HG02885 (cell line): ENCODE measurements around the gene EPHA8.

Experiments
- ATAC-seq: cut with Tn5 transposase; IDR thresholded peaks from one replicate; pipeline ENCODE4 v1.9.1; 2021; ENCODE audit warnings: mild to moderate bottlenecking; ENCODE audit not compliant: unreplicated experiment, poor library complexity

The EPHA8 gene

DNA sequence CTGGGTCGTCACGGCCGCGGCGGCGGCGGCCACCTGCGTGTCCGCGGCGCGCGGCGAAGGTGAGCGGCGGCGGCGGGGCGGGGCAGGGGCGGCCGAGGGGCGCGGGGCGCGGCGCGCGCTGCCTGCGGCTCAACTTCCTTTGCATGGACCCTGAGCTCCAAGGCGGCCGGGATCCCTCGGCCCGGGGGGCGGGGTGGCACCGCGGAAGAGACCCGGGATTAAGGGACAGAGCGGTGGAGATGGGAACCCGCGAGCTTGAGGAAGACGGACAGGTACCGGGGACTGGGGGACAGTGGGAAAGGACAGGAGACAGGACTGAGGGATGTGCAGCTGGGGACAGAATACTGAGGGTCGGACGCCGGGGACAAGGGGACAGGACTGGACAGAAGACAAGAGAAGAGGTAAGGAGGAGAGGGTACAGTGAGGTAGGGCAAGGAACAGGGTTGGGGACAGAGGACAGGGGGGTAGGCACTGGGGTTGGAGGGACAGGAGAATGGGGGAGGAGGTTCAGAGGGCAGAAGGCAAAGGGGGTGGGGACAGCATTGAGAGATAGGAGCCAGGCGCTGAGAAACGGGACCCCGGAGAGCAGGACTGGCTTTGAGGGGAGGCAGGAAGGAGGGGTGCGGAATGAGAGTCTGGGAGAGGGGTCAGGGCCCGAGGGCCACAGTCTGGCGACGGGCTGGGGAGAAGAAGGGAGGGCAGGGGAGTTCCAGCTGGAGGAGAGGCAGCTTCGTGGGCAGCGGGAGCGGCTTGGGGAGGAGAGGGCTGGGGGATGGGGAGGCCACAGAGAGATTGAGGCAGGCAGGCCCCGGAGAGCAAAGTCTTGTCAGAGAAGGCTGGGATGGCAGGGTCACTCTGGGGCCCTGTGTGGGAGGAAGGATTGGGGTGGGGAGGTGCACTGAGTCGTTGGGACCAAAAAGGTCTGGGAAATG is 648 bp downstream of the EPHA8 start:
- no peak for ATAC-seq

DNA sequence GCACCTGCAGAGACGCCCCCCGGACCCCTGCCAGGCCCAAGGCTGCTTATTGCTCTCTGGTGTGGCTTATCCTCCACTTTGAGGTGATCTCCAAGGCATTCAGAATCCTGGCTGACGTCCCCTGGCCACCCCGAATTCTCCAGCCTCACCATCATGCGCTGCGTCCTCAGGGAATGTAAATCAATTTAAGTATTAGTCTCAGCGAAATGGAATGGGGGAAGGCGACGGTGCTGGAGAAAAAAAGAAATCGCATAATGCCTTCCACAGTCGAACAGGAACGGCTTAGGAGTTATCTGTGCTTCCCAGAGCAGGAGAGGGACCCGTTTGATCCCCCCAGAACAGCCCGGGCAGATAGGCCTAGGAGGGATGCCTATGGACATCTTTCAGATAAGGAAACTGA is 2.9 kb downstream of the EPHA8 start:
- no peak for ATAC-seq

DNA sequence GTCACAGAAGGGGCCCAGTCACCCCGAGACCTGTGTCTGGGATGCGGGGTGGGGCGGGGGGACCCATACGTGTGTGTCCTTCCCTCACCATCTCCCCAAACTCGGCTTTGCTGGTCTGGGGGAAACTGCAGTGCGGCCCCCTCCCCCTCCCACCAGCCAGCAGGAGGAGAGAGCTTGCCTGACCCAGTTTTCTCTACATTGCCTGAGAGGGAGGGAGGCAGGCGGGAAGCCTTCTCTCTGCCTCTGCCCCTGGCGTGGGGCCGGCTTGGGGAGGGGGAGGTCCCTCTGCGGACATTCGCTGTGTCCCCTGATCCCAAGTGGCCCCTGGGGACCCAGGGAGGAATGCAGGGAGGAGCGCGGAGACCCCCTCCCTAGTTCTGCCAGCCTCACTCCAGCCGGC is 3.9 kb downstream of the EPHA8 start:
- ATAC-seq, result no peak

DNA sequence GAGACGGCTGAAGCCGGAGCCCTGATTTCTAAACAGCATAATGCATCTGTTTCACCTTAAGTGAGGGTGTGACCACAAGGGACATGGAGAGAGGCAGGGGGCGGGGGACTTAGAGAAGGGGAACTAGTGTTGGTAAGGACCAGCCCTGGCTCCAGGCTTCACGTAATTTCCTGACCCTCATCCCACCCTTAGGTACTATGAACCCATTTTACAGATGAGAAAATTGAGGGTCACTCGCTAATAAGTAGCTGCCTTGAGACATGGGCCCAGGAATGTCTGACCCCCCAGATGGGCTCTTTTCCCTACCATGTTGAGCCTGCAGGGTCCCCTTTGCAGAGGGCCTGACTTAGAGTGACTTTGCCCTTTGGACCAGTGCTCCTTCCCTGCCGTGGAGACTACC is 4.7 kb downstream of the EPHA8 start:
- ATAC-seq, result no peak

DNA sequence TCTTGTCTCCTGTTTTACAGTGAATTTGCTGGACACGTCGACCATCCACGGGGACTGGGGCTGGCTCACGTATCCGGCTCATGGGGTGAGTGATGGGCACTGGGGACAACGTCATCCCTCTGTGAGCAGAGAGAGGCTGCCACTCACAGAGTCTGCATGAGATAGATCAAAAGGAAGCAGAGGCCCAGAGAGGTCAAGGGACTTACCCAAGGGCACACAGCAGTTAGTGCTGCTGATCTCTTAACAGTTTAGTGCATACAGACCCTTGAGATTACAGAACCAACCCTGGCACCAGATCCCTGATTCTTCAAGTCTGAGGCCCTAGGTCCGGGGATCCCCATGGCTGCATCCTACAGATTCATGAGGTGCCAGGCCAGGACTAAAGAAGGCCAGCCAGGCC is 6.0 kb downstream of the EPHA8 start:
- no peak for ATAC-seq

DNA sequence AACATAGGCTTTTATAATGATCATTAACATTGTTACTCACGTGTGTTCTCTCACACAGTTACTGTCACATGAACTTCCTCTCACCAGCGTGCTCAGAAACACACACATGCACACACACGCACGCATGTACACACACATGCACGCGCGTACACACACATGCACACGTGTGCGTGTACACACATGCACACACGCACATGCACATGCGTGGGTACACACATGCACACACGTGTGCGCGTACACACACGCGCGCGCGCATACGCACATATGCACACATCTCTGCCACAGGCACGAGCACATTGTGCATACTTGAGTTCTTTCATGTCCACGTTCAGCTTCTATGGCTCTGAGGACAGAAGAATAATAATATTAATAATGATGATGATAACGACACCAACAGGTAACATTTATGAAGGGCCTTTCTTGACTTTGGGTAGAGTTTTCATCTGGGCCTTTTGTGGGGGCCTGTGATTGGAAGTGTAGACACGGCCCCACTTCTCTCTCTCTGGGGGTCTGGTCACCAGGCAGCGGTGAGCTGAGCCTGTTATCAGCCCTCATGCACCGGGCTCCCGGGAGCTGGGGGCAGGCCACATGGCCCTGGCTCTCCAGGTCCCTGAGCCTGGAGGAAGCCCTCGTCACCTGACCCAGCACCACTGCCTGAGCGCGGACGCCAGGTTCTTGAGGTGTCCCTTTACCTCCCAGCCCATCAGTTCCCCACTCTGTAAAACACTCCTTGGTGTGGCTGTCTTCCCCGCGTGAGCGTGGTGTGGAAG is 7.0 kb downstream of the EPHA8 start:
- ATAC-seq, result no peak

DNA sequence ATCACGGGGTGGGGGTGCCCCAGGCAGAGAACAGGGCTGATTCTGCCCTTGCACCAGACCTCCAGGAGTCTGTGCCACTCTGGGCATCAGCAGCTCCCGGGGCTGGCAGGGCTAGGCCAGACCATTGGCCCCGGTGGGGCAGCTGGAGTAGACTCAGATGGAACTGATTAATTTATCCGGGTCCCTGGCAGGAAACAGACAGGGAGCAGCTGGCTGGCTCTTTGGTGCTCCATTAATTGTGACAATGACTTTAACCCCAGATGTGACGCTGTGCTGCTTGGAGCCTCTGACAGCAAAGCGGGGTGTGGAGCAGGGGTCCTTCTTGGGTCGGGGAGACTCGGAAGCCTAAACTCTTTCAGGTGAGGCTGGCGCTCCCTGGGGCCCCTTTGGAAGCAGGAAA is 9.5 kb downstream of the EPHA8 start:
- ATAC-seq, result no peak

DNA sequence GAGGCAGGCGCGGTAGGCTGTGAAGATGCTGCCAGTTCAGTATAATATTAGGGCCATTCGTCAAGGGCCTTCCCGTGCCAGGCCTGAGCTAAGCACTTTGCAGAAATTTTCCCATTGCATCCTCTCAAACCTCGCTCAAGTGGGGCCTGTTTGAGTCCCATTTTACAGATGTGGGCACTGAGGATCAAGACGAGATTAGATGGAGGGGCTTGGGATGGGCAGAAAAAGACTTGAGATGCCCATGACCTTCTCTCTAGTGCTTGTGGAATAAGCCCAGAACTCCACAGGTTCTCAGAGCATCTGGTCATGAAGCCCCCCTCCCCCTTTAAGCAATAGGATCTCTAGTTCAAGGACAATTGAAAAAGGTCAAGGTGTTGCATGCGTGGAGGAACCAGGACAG is 9.9 kb downstream of the EPHA8 start:
- no peak for ATAC-seq

DNA sequence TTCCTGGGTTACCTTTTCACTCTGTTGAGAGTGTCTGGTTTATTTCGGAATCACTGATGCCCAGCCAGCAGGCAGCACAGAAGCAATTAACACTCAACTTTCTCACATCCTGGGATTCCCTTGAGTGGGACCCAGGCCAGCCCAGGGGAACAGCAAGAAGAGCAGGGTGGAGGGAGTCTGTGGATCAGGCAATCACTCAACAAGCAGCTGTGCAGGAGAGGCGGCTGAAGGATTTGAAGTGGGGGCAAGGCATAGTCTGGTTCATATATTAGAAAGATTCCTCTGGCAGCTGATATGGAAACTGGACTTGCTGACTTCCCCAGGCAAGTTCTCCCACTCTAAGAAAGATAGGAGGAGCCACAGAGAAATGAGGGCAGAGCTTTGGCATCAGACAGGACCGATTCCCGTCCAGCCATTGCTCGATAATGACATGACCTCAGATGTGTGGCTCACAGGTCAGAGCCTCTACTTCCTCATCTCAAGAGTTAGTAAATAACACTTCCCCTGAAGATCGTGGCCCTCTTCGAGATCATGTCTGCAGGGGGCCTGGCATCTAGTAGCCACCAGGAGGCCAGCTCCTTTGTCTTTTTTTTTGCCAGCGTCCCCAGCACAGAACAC is 12.4 kb downstream of the EPHA8 start:
- ATAC-seq, result no peak

DNA sequence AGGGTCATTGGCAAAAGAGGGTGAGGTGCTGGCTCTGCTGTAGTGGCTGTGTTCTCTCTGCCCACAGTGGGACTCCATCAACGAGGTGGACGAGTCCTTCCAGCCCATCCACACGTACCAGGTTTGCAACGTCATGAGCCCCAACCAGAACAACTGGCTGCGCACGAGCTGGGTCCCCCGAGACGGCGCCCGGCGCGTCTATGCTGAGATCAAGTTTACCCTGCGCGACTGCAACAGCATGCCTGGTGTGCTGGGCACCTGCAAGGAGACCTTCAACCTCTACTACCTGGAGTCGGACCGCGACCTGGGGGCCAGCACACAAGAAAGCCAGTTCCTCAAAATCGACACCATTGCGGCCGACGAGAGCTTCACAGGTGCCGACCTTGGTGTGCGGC is 12.9 kb downstream of the EPHA8 start:
- ATAC-seq, result no peak

DNA sequence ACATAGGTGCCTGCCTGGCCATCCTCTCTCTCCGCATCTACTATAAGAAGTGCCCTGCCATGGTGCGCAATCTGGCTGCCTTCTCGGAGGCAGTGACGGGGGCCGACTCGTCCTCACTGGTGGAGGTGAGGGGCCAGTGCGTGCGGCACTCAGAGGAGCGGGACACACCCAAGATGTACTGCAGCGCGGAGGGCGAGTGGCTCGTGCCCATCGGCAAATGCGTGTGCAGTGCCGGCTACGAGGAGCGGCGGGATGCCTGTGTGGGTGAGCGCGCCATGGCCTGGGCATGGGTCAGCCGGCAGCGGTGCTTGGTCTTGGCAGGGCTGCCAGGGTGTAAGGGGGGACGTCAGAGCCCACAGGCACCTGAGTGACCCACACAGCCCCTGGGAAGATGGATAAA is 13.3 kb downstream of the EPHA8 start:
- ATAC-seq, result no peak

DNA sequence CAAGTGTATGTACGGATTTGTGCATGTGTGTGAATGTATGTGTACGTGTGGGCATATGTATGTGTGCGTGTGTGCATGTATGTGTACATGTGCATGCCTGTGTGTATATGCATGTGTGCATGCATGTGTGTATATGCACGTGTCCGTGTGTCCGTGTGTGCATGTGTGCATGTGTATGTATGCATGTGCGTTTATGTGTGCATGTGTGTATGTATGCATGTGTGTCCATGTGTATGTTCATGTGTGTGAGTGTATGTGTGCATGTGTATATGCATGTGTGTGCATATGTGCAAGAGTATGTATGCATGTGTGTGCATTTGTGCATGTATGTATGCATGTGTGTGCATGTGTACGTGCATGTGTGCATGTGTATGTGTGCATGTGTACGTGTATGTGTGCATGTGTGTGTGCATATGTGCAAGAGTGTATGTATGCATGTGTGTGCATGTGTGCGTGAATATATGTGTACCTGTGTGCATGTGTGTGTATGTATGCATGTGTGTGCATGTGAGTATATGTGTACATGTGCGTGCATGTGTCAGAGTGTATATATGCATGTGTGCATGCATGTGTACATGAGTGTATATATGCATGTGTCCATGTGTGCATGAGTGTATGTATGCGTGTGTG is 15.6 kb downstream of the EPHA8 start:
- ATAC-seq, result no peak

DNA sequence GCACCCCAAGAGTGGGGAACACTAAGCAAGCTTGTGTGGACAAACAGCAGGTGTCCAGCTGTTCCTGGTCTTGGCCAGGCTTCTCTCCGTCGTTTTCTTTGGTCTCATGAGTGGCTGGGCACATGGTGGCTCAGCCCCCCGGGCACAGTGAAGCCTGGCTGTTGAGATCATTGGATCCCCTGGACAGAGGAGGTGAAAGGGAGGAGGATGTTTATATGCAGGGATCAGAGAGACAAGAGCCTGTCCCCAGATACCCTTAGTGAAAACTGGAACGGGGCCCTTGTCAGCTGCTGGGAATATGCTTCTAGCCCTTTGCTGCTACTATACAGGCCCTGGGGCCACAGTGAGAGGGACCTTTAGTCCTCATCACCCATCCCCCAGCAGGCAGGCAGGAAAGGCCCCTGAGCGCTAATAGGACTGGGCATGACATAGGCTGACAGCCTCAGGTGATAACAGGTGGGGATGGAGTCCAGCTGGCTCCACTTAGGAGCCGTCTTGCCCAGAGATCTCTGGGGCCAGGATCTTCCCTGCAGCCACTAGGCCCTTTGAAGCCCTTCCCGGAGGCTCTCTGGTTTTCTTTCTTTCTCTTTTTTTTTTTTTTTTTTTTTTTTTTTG is 16.4 kb downstream of the EPHA8 start:
- no peak for ATAC-seq

DNA sequence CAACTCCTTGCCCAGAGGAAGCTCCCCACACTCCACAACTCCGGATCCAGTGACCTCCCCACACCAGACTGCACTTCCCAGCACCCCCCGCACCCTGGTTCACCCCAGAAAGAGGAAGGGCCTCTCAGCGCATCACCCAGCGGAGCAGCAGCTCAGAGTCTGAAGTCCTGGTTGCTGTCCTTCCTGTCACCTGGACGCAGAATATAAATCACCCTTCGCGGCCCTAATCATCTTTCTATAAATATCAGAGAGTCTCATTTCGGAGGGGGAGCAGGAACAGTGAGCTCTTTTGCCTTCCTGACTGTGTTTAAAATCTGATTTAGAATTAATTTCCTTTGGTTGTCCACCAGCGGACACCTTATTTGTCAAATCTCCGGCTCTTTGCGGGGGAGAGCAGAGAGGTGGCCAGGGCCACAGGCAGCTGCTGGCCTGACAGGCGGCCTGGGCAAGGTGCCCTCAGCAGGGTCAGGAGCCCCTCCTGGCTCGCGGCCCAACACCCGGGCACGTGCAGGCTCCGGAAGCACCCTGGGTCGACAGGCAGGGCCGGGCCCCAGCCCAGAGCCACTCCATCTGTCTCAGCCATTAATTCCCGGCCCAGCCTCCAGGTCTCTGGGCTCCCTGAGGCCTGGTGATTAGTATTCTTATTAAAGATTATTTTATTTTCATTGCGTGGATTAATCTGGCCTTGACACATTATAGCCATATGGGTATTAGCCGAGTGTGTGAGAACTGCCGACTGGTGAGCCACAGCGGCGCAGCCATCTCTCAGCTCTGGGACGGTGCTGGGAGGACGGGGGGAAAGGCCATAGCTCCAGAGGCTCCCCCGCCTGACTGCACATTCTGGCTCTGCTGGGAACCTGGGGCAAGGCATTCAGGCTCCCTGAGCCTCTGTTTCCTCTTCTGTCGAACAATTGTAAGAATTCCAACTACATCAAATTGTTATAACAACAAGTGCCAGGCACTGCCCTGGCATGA is 19.7 kb downstream of the EPHA8 start:
- no peak for ATAC-seq

DNA sequence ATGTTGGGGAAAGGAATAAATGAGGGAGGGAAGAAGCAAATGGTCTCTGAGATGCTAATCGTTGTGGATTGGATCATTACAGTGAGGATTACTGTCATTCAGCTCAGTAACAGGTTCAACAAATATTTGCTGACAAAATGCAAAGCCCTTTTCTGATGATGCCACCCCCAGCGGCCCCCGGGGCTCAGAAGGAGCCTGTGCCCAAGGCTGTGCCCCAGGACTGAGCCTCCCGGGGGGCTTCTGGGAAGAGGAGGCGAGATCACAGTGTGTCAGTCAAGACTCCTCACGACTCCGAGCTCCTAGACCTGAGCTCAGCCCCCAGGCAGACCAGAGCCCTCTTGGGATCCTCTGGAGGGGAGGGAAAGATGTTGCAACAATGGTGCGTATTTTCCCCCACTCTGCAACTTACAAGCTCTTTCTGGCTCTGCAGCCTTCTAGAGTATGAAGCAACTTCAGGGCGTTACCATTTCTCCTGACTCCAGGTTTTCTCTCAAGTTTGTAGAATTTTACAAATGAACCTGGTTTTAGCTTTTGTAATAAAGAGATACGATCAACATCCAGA is 20.8 kb downstream of the EPHA8 start:
- no peak for ATAC-seq

DNA sequence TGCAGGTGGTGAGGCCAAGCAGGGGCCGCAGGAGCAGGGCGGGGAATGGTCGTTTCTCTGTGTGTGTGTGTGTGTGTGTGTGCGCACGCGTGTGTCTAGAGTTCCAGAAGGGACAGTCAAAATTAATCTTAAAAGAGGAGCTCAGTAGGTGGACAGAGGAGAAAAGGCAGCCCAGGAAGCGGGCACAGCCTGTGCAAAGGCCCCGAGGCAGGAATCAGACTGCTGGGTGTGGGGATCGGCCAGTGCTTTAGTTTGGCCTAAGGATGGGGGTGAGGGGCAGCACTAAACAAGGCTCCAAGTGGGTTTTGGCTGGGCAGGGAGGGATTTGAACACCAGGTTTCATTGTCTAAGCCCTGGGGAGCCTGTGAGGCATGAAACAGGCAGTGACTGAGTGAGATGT is 21.7 kb downstream of the EPHA8 start:
- no peak for ATAC-seq

DNA sequence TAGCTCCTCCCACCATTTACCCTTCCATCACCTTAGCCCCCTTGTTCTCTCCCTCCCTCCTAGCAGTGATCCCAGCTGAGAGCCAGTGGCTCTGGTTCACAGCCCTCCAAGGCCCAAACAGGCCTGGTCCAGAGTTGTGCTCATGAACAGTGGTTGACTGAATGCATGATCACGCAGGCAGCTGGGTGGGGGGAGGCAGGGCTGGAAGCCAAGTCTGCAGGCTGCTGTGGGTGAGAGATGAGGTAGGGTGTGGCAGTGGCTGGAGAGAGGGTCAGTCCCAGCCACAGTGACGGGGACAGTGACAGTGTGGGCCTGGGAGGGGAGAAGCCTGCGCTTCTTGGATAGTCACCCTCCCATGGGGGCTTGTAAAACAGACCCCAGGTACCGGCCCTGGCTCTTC is 22.2 kb downstream of the EPHA8 start:
- no peak for ATAC-seq

DNA sequence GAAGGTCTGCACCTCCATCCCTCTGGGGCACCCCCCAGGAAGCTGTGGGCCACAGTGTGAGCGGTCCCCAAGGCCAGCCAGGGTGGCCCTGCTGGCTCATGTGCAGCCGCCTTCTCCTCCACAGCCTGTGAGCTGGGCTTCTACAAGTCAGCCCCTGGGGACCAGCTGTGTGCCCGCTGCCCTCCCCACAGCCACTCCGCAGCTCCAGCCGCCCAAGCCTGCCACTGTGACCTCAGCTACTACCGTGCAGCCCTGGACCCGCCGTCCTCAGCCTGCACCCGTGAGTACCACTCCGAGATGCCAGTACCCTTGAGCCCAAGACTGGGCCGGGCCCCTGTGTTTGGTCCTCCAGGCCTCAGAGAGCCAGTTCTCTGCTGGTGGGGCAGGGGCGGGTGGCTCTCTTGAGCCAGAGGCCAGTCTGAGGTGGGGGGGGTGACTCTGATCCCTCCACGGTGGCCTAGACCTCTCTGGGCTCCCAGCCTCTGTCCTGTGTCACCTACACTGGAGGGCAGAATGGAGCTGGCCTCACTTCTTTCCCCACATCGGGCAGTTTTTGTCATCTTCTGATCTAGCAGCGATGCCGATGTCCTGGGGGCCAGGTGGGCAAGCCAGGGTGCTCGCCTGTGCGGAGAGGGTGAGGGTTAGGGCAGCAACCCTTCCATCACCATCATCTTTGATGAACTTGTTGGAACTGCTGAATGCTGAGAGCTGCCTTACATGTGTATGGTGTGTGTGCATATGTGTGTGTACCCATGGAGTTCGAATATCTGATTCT is 23.3 kb downstream of the EPHA8 start:
- no peak for ATAC-seq
